H9 (cell line): ENCODE measurements around the gene TMA7B. TPM values are rescaled to one million over a fixed set of nuclear protein-coding genes. Genes with fewer than 3 reads are reported as not detected.

Source experiments
- DNase-seq: peaks from one replicate; pipeline ENCODE4 v3.0.0-alpha.2; 2017
- H2AFZ ChIP-seq: one replicate; pipeline ENCODE4 v1.6.1; 2013; ENCODE audit warnings: mild to moderate bottlenecking, low read length, control low read depth, moderate library complexity
- H2AK5ac ChIP-seq: 2 replicates; pipeline ENCODE4 v1.6.1; 2013; ENCODE audit warnings: low read length, control low read depth, mixed read lengths; ENCODE audit not compliant: insufficient read length
- H2BK120ac ChIP-seq: one replicate; pipeline ENCODE4 v1.6.1; 2013; ENCODE audit warnings: low read depth, mild to moderate bottlenecking, low read length, control low read depth, inconsistent platforms; ENCODE audit not compliant: poor library complexity, severe bottlenecking
- H2BK12ac ChIP-seq: 2 replicates; pipeline ENCODE4 v1.6.1; 2013; ENCODE audit warnings: low read length, control low read depth, mixed read lengths, low read depth; ENCODE audit not compliant: insufficient read length
- H2BK15ac ChIP-seq: 2 replicates; pipeline ENCODE4 v1.6.1; 2013; ENCODE audit warnings: low read depth, low read length, control low read depth
- H2BK20ac ChIP-seq: one replicate; pipeline ENCODE4 v1.6.1; 2013; ENCODE audit warnings: low read depth, mild to moderate bottlenecking, low read length, control low read depth, inconsistent platforms; ENCODE audit not compliant: poor library complexity, severe bottlenecking
- H2BK5ac ChIP-seq: 2 replicates; pipeline ENCODE4 v1.6.1; 2013; ENCODE audit warnings: low read length, control low read depth, mixed read lengths; ENCODE audit not compliant: insufficient read length
- H3K14ac ChIP-seq: 2 replicates; pipeline ENCODE4 v1.6.1; 2013; ENCODE audit warnings: low read length, control low read depth; ENCODE audit not compliant: insufficient read depth
- H3K18ac ChIP-seq: 2 replicates; pipeline ENCODE4 v1.6.1; 2013; ENCODE audit warnings: low read depth, mild to moderate bottlenecking, mixed read lengths, low read length, control low read depth; ENCODE audit not compliant: insufficient read length
- H3K23ac ChIP-seq: 2 replicates; pipeline ENCODE4 v1.6.1; 2013; ENCODE audit warnings: low read length, control low read depth, mixed read lengths, low read depth; ENCODE audit not compliant: insufficient read length
- H3K23me2 ChIP-seq: 2 replicates; pipeline ENCODE4 v1.6.1; 2013; ENCODE audit warnings: low read depth, mild to moderate bottlenecking, mixed read lengths, low read length, control low read depth; ENCODE audit not compliant: insufficient read length, poor library complexity, severe bottlenecking
- H3K27ac ChIP-seq: 2 replicates; pipeline ENCODE4 v1.5.1; 2013; ENCODE audit warnings: low read length, control low read depth, mixed read lengths, low read depth; ENCODE audit not compliant: insufficient read length
- H3K27me3 ChIP-seq: 2 replicates; pipeline ENCODE4 v1.6.1; 2013; ENCODE audit warnings: low read length, control low read depth, inconsistent platforms; ENCODE audit not compliant: insufficient read depth
- H3K4ac ChIP-seq: 2 replicates; pipeline ENCODE4 v1.6.1; 2013; ENCODE audit warnings: low read depth, mild to moderate bottlenecking, control low read depth, inconsistent platforms, low read length, moderate library complexity
- H3K4me1 ChIP-seq: 2 replicates; pipeline ENCODE4 v1.6.1; 2013; ENCODE audit warnings: low read length, control low read depth, inconsistent platforms; ENCODE audit not compliant: insufficient read depth
- H3K4me2 ChIP-seq: 2 replicates; pipeline ENCODE4 v1.6.1; 2013; ENCODE audit warnings: low read length, control low read depth, mixed read lengths; ENCODE audit not compliant: insufficient read length, insufficient read depth
- H3K56ac ChIP-seq: 2 replicates; pipeline ENCODE4 v1.6.1; 2013; ENCODE audit warnings: low read depth, mild to moderate bottlenecking, mixed read lengths, low read length, control low read depth; ENCODE audit not compliant: insufficient read length
- H3K79me1 ChIP-seq: 2 replicates; pipeline ENCODE4 v1.6.1; 2013; ENCODE audit warnings: low read depth, mild to moderate bottlenecking, moderate library complexity, low read length, control low read depth, inconsistent platforms; ENCODE audit not compliant: insufficient read depth, poor library complexity, severe bottlenecking
- H3K79me2 ChIP-seq: 2 replicates; pipeline ENCODE4 v1.6.1; 2013; ENCODE audit warnings: low read length, control low read depth, inconsistent platforms; ENCODE audit not compliant: insufficient read depth
- H3K9ac ChIP-seq: 2 replicates; pipeline ENCODE4 v1.6.1; 2013; ENCODE audit warnings: low read length, control low read depth, mixed read lengths; ENCODE audit not compliant: insufficient read length; ENCODE audit errors: extremely low read depth
- H3K9me3 ChIP-seq: one replicate; pipeline ENCODE4 v1.6.1; 2013; ENCODE audit warnings: low read depth, low read length, inconsistent platforms; ENCODE audit not compliant: control insufficient read depth
- H3T11ph ChIP-seq: one replicate; pipeline ENCODE4 v1.6.1; 2013; ENCODE audit warnings: mild to moderate bottlenecking, low read length, control low read depth, inconsistent platforms
- H4K20me1 ChIP-seq: one replicate; pipeline ENCODE4 v1.6.1; 2013; ENCODE audit not compliant: control insufficient read depth, insufficient read length, insufficient read depth
- H4K5ac ChIP-seq: 2 replicates; pipeline ENCODE4 v1.6.1; 2013; ENCODE audit warnings: low read depth, mild to moderate bottlenecking, mixed read lengths, low read length, control low read depth; ENCODE audit not compliant: insufficient read length
- H4K8ac ChIP-seq: replicated peaks from 2 replicates; pipeline ENCODE4 v1.6.1; 2013; ENCODE audit warnings: low read length, control low read depth, mixed read lengths, low read depth; ENCODE audit not compliant: insufficient read length
- H4K91ac ChIP-seq: 2 replicates; pipeline ENCODE4 v1.6.1; 2013; ENCODE audit warnings: low read depth, mild to moderate bottlenecking, moderate library complexity, mixed read lengths, low read length, control low read depth; ENCODE audit not compliant: insufficient read length
- H3K27ac Mint-ChIP-seq, 3 experiments: 2 replicates in 2 of 3; 3 replicates in 1 of 3; pipeline ENCODE4 v1.8.0; 2020 to 2021; ENCODE audit warnings: mixed read lengths in 3 of 3, mild to moderate bottlenecking in 1 of 3, moderate library complexity in 1 of 3
- H3K27me3 Mint-ChIP-seq: 2 replicates; pipeline ENCODE4 v1.8.0; 2021; ENCODE audit warnings: low read depth, mild to moderate bottlenecking, moderate library complexity, mixed read lengths
- H3K36me3 Mint-ChIP-seq, 3 experiments: 2 replicates in 2 of 3; 3 replicates in 1 of 3; pipeline ENCODE4 v1.8.0; 2020 to 2021; ENCODE audit warnings: low read depth in 3 of 3, mixed read lengths in 3 of 3; ENCODE audit not compliant: insufficient read depth in 1 of 3
- H3K4me1 Mint-ChIP-seq, 2 experiments: 2 replicates each; pipeline ENCODE4 v1.8.0; 2020; ENCODE audit warnings: mixed read lengths in 2 of 2
- H3K4me3 Mint-ChIP-seq, 2 experiments: 2 replicates in 1 of 2; 3 replicates in 1 of 2; pipeline ENCODE4 v1.8.0; 2020 to 2021; ENCODE audit warnings: mild to moderate bottlenecking in 2 of 2, mixed read lengths in 2 of 2, moderate library complexity in 1 of 2
- H3K9me3 Mint-ChIP-seq, 2 experiments: 2 replicates in 1 of 2; 3 replicates in 1 of 2; pipeline ENCODE4 v1.8.0; 2020; ENCODE audit warnings: mild to moderate bottlenecking in 2 of 2, mixed read lengths in 2 of 2, moderate library complexity in 1 of 2
- WGBS: extraction: QIAGEN DNeasy Blood & Tissue Kit; methylation state at CpG from one replicate; pipeline ENCODE4 v1.1.7; 2013; ENCODE audit warnings: missing lambda C conversion rate, low lambda C conversion rate, mixed read lengths; ENCODE audit not compliant: insufficient read length; ENCODE audit errors: extremely low coverage; 5-methylcytosine and 5-hydroxymethylcytosine counted together
- total RNA-seq: library from RNA; stranded (reverse); gene quantifications from 2 replicates; pipeline ENCODE4 v1.2.1, GENCODE V29; 2021
- TF ChIP-seq, protein P1 (sequence below): fragments of 200-600 bp; sonication (generic); conservative IDR thresholded peaks from 3 replicates; pipeline ENCODE4 v1.8.0; 2021; ENCODE audit warnings: antibody characterized with exemption, mild to moderate bottlenecking

The TMA7B gene
- total RNA-seq, 1 experiment from 2014 or later: not detected

GRCh38 chr22:39966470-39966869 is 6.3 kb downstream of the TMA7B start:
- H4K5ac ChIP-seq: no peak overlapping the region
- H3K27ac ChIP-seq: no peak overlapping the region
- H4K91ac ChIP-seq: no peak overlapping the region
- no peak overlapping the region for H3K4ac ChIP-seq
- no peak overlapping the region for H3K14ac ChIP-seq
- Mint-ChIP-seq H3K9me3 (no peaks in the 10 kb centered on the region), H3K4me3 (no peak overlapping the region), H3K4me1 (peaks cover 13 to 14% of the 10 kb centered on the region in 2 experiments), H3K27ac (no peak overlapping the region), H3K36me3 (no peaks in the 10 kb centered on the region), H3K27me3 (peaks cover 16% of the 10 kb centered on the region)
- H2AFZ ChIP-seq: no peak overlapping the region
- H3K79me2 ChIP-seq: no peaks in the 10 kb centered on the region
- H2BK120ac ChIP-seq: no peak overlapping the region
- H2AK5ac ChIP-seq: no peak overlapping the region
- H2BK15ac ChIP-seq: no peak overlapping the region
- no peaks in the 10 kb centered on the region for H3K79me1 ChIP-seq
- H3K4me2 ChIP-seq: no peak overlapping the region
- WGBS: no CpG with 5 or more reads among the region's 2 CpGs
- no peak overlapping the region for H2BK5ac ChIP-seq
- no peak overlapping the region for H4K8ac ChIP-seq
- no peaks in the 10 kb centered on the region for H3K9me3 ChIP-seq
- no peaks in the 10 kb centered on the region for H3K27me3 ChIP-seq
- no peak overlapping the region for H2BK20ac ChIP-seq
- no peak overlapping the region for H2BK12ac ChIP-seq
- no peak overlapping the region for H3K9ac ChIP-seq
- H3K23ac ChIP-seq: no peak overlapping the region
- no peak for DNase-seq
- TF ChIP-seq, protein P1, sequence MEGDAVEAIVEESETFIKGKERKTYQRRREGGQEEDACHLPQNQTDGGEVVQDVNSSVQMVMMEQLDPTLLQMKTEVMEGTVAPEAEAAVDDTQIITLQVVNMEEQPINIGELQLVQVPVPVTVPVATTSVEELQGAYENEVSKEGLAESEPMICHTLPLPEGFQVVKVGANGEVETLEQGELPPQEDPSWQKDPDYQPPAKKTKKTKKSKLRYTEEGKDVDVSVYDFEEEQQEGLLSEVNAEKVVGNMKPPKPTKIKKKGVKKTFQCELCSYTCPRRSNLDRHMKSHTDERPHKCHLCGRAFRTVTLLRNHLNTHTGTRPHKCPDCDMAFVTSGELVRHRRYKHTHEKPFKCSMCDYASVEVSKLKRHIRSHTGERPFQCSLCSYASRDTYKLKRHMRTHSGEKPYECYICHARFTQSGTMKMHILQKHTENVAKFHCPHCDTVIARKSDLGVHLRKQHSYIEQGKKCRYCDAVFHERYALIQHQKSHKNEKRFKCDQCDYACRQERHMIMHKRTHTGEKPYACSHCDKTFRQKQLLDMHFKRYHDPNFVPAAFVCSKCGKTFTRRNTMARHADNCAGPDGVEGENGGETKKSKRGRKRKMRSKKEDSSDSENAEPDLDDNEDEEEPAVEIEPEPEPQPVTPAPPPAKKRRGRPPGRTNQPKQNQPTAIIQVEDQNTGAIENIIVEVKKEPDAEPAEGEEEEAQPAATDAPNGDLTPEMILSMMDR: no peak
- no peaks in the 10 kb centered on the region for H3K23me2 ChIP-seq
- H4K20me1 ChIP-seq: no peaks in the 10 kb centered on the region
- no peak overlapping the region for H3T11ph ChIP-seq
- H3K18ac ChIP-seq: no peak overlapping the region
- no peak overlapping the region for H3K56ac ChIP-seq
- H3K4me1 ChIP-seq: no peaks in the 10 kb centered on the region
